OCI-LY1 (cell line): ENCODE measurements around the gene TTN.

Experiments used
- EZH2 ChIP-seq: fragments of 200-600 bp; sonication (generic), shearing (Covaris generic); IDR thresholded peaks from 2 replicates; pipeline ENCODE4 v1.8.0; 2017; ENCODE audit warnings: borderline replicate concordance, mixed run types, mild to moderate bottlenecking, antibody characterized with exemption, low read length, moderate library complexity, mixed read lengths
- TF ChIP-seq, protein P1 (sequence below): fragments of 200-600 bp; sonication (generic), shearing (Covaris generic); IDR thresholded peaks from 2 replicates; pipeline ENCODE4 v1.5.1; 2017; ENCODE audit warnings: mild to moderate bottlenecking, antibody characterized with exemption, low read length, moderate library complexity, mixed read lengths

DNA sequence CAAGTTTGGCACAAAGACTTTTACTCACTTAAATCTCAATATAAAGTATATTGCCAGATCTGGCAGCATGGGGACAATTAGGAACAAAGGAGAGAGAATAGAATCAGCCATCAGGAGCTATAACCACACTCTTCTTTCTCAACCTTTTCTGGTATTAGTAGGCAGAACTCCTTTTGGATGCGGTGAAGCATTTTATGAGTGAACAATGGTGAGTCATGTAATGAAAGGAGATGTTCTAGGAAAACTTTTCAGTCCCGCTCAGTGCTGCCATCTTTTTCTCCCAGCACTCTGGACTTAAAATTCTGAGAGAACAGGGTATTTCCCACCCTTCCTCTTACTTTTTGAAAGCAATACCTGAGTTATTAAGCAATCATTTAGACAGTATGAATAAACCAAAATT lies 294.7 kb downstream of the TTN start:
- TF ChIP-seq, protein P1, sequence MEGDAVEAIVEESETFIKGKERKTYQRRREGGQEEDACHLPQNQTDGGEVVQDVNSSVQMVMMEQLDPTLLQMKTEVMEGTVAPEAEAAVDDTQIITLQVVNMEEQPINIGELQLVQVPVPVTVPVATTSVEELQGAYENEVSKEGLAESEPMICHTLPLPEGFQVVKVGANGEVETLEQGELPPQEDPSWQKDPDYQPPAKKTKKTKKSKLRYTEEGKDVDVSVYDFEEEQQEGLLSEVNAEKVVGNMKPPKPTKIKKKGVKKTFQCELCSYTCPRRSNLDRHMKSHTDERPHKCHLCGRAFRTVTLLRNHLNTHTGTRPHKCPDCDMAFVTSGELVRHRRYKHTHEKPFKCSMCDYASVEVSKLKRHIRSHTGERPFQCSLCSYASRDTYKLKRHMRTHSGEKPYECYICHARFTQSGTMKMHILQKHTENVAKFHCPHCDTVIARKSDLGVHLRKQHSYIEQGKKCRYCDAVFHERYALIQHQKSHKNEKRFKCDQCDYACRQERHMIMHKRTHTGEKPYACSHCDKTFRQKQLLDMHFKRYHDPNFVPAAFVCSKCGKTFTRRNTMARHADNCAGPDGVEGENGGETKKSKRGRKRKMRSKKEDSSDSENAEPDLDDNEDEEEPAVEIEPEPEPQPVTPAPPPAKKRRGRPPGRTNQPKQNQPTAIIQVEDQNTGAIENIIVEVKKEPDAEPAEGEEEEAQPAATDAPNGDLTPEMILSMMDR = no peak
- TF ChIP-seq EZH2 = no peak
